Mammary epithelial cell (primary cell): ENCODE data around the gene RNF169.

Experiments used
- CTCF ChIP-seq, 2 donors: IDR thresholded peaks in 1 of 2; conservative IDR thresholded peaks in 1 of 2; 2 replicates each; pipeline ENCODE4 v1.5.1; 2011 to 2012; ENCODE audit warnings: inconsistent platforms in 2 of 2, low read length in 2 of 2, mild to moderate bottlenecking in 2 of 2, control low read depth in 1 of 2, low read depth in 1 of 2; ENCODE audit not compliant: insufficient read depth in 1 of 2; ENCODE audit errors: extremely low read depth in 1 of 2
- EZH2 ChIP-seq: IDR thresholded peaks from 2 replicates; pipeline ENCODE4 v1.6.1; 2012; ENCODE audit warnings: low read length, inconsistent platforms, borderline replicate concordance

- TF ChIP-seq CTCF (conservative IDR thresholded peaks at IDR 0.05 in 1 of 2, IDR thresholded peaks at IDR 0.05 in 1 of 2; ENCODE audit: extremely low read depth in 1 of 2, insufficient read depth in 1 of 2, low read depth in 1 of 2, low read length in 2 of 2), result no peak
- no peak for TF ChIP-seq EZH2
Measured at GRCh38 chr11:74844072-74844471, 95.4 kb downstream of the RNF169 start.
